Activated naive CD8-positive, alpha-beta T cell treated with anti-CD3 and anti-CD28 coated beads, Interleukin-2, amount 10 ng/mL, durations not matched to agents 7 days and 5 days (primary cell): ENCODE data around the gene TPGS1. TPM values are rescaled to one million over a fixed set of nuclear protein-coding genes. Genes with fewer than 3 reads are reported as not detected.

ENCODE experiments used
- ATAC-seq: fragments of 150-1000 bp; cut with Tn5 transposase; one replicate; pipeline ENCODE4 v1.10.0; 2021; ENCODE audit warnings: low read depth, moderate library complexity
- POLR2A ChIA-PET: fragments of 350-600 bp; sonication (Branson Sonifier 250); formaldehyde crosslinking; loops from one replicate; lab custom pipeline; 2021; ENCODE audit warnings: antibody characterized with exemption; lab: Charles Lee
- DNase-seq: peaks from one replicate; pipeline ENCODE4 v3.0.0; 2021
- H3K27ac Mint-ChIP-seq: one replicate; pipeline ENCODE4 v1.8.0; 2022; ENCODE audit warnings: mild to moderate bottlenecking, mixed read lengths
- H3K27me3 Mint-ChIP-seq: one replicate; pipeline ENCODE4 v1.8.0; 2022; ENCODE audit warnings: mild to moderate bottlenecking, moderate library complexity, mixed read lengths
- H3K36me3 Mint-ChIP-seq: one replicate; pipeline ENCODE4 v1.8.0; 2021; ENCODE audit warnings: mild to moderate bottlenecking, mixed read lengths
- H3K4me1 Mint-ChIP-seq: one replicate; pipeline ENCODE4 v1.8.0; 2021; ENCODE audit warnings: mixed read lengths
- H3K4me3 Mint-ChIP-seq: one replicate; pipeline ENCODE4 v1.8.0; 2022; ENCODE audit warnings: mild to moderate bottlenecking, moderate library complexity, mixed read lengths
- H3K9me3 Mint-ChIP-seq: one replicate; pipeline ENCODE4 v1.8.0; 2021; ENCODE audit warnings: mixed read lengths
- total RNA-seq, 2 experiments: library from RNA; stranded (reverse); gene quantifications; one replicate each; pipeline ENCODE4 v1.2.3, GENCODE V29; 2021

Gene TPGS1
- total RNA-seq, 2 experiments from 2014 or later, result 27.0 to 27.2 TPM

GRCh38 chr19:483332-484072, 23.8 kb upstream of the TPGS1 start:
- H3K4me3 Mint-ChIP-seq, result no peak overlapping the region
- peaks cover 4% of the 10 kb centered on the region for H3K27me3 Mint-ChIP-seq
- no peak for DNase-seq
- no peak for ATAC-seq
- no peak overlapping the region for H3K27ac Mint-ChIP-seq
- H3K4me1 Mint-ChIP-seq, result peaks cover 14% of the 10 kb centered on the region
- peaks cover 14% of the 10 kb centered on the region for H3K36me3 Mint-ChIP-seq
- POLR2A ChIA-PET, result no interaction called here
- peaks cover 19% of the 10 kb centered on the region for H3K9me3 Mint-ChIP-seq

- ATAC-seq (no peak), DNase-seq (no peak)
- Mint-ChIP-seq H3K27me3 (peaks cover 4% of the 10 kb centered on the region), H3K27ac (no peak overlapping the region), H3K36me3 (peaks cover 14% of the 10 kb centered on the region), H3K4me1 (peaks cover 14% of the 10 kb centered on the region), H3K4me3 (no peak overlapping the region), H3K9me3 (peaks cover 19% of the 10 kb centered on the region)
- POLR2A ChIA-PET, result no interaction called here
Observed at GRCh38 chr19:484494-484893, 22.8 kb upstream of the TPGS1 start.

GRCh38 chr19:485077-485476, 22.2 kb upstream of the TPGS1 start:
- POLR2A ChIA-PET, result no interaction called here
- H3K4me3 Mint-ChIP-seq, result no peak overlapping the region

GRCh38 chr19:485583-486236, 21.6 kb upstream of the TPGS1 start:
- peaks cover 7% of the 10 kb centered on the region for H3K36me3 Mint-ChIP-seq
- peaks cover 9% of the 10 kb centered on the region for H3K4me1 Mint-ChIP-seq
- H3K9me3 Mint-ChIP-seq, result peaks cover 10% of the 10 kb centered on the region
- DNase-seq (no peak), ATAC-seq (no peak)
- POLR2A ChIA-PET, result no interaction called here
- H3K27ac Mint-ChIP-seq, result no peak overlapping the region
- H3K4me3 Mint-ChIP-seq, result no peak overlapping the region
- peaks cover 4% of the 10 kb centered on the region for H3K27me3 Mint-ChIP-seq

More at GRCh38 chr19:485077-485476, 22.2 kb upstream of the TPGS1 start:
- DNase-seq (no peak), ATAC-seq (no peak)
- H3K27me3 Mint-ChIP-seq, result peaks cover 4% of the 10 kb centered on the region
- H3K36me3 Mint-ChIP-seq, result peaks cover 13% of the 10 kb centered on the region
- H3K9me3 Mint-ChIP-seq, result peaks cover 16% of the 10 kb centered on the region
- no peak overlapping the region for H3K27ac Mint-ChIP-seq
- peaks cover 14% of the 10 kb centered on the region for H3K4me1 Mint-ChIP-seq

GRCh38 chr19:488505-489417, 18.5 kb upstream of the TPGS1 start:
- POLR2A ChIA-PET, result interaction anchor here (0.7 to 2.7 kb wide), 6 partner anchors 16 to 44 kb away, joined by 3 to 32 read pairs (median 6); partner anchors contain the start of genes CDC34 and TPGS1
- peaks cover 2% of the 10 kb centered on the region for H3K36me3 Mint-ChIP-seq

GRCh38 chr19:489418-490196, 17.7 kb upstream of the TPGS1 start:
- no peaks in the 10 kb centered on the region for H3K9me3 Mint-ChIP-seq
- peaks cover 5% of the 10 kb centered on the region for H3K4me1 Mint-ChIP-seq
- DNase-seq, result no peak
- H3K36me3 Mint-ChIP-seq, result peaks cover 2% of the 10 kb centered on the region
- H3K27ac Mint-ChIP-seq, result peak overlapping the region; percentile 65
- peak; percentile 34 for ATAC-seq
- peak overlapping the region; percentile 81 for H3K4me3 Mint-ChIP-seq
- peaks cover 2% of the 10 kb centered on the region for H3K27me3 Mint-ChIP-seq
- POLR2A ChIA-PET, result interaction anchor here (0.7 to 2.7 kb wide), 7 partner anchors 15 to 44 kb away, joined by 3 to 32 read pairs (median 7); partner anchors contain the start of genes CDC34 and TPGS1

More at GRCh38 chr19:488505-489417, 18.5 kb upstream of the TPGS1 start:
- H3K9me3 Mint-ChIP-seq, result no peaks in the 10 kb centered on the region
- ATAC-seq (peak; percentile 87), DNase-seq (peak; percentile 98)
- H3K4me1 Mint-ChIP-seq, result peaks cover 5% of the 10 kb centered on the region
- H3K27ac Mint-ChIP-seq, result peak overlapping the region; percentile 74
- peak overlapping the region; percentile 81 for H3K4me3 Mint-ChIP-seq
- peaks cover 2% of the 10 kb centered on the region for H3K27me3 Mint-ChIP-seq

GRCh38 chr19:491146-491741, 16.1 kb upstream of the TPGS1 start:
- H3K27me3 Mint-ChIP-seq, result peaks cover 8% of the 10 kb centered on the region
- peaks cover 7% of the 10 kb centered on the region for H3K4me1 Mint-ChIP-seq
- H3K27ac Mint-ChIP-seq, result no peak overlapping the region
- POLR2A ChIA-PET, result interaction anchor here (1.2 to 1.9 kb wide), 2 partner anchors 16 to 19 kb away, joined by 5 to 7 read pairs; partner anchors contain the start of gene TPGS1
- H3K36me3 Mint-ChIP-seq, result peaks cover 2% of the 10 kb centered on the region
- no peaks in the 10 kb centered on the region for H3K9me3 Mint-ChIP-seq
- no peak for DNase-seq
- no peak for ATAC-seq
- H3K4me3 Mint-ChIP-seq, result no peak overlapping the region

GRCh38 chr19:492091-492531, 15.2 kb upstream of the TPGS1 start:
- POLR2A ChIA-PET, result no interaction called here
- peaks cover 7% of the 10 kb centered on the region for H3K4me1 Mint-ChIP-seq
- peaks cover 2% of the 10 kb centered on the region for H3K36me3 Mint-ChIP-seq
- no peak overlapping the region for H3K27ac Mint-ChIP-seq
- no peak for ATAC-seq
- no peak for DNase-seq
- peaks cover 8% of the 10 kb centered on the region for H3K27me3 Mint-ChIP-seq
- H3K4me3 Mint-ChIP-seq, result no peak overlapping the region
- no peaks in the 10 kb centered on the region for H3K9me3 Mint-ChIP-seq

GRCh38 chr19:493391-494170, 13.7 kb upstream of the TPGS1 start:
- H3K4me3 Mint-ChIP-seq, result no peak overlapping the region
- ATAC-seq, result no peak
- peaks cover 14% of the 10 kb centered on the region for H3K27me3 Mint-ChIP-seq
- H3K9me3 Mint-ChIP-seq, result no peaks in the 10 kb centered on the region
- no peak for DNase-seq
- POLR2A ChIA-PET, result interaction anchor here (1.0 kb wide), 1 partner anchor 17 kb away, joined by 3 read pairs; no protein-coding TSS in a partner anchor
- peaks cover 2% of the 10 kb centered on the region for H3K36me3 Mint-ChIP-seq
- H3K27ac Mint-ChIP-seq, result no peak overlapping the region
- H3K4me1 Mint-ChIP-seq, result peaks cover 4% of the 10 kb centered on the region

GRCh38 chr19:494171-495080, 12.9 kb upstream of the TPGS1 start:
- Mint-ChIP-seq H3K4me3 (no peak overlapping the region), H3K36me3 (peaks cover 2% of the 10 kb centered on the region), H3K27ac (no peak overlapping the region), H3K9me3 (no peaks in the 10 kb centered on the region), H3K4me1 (peaks cover 7% of the 10 kb centered on the region), H3K27me3 (peaks cover 21% of the 10 kb centered on the region)
- POLR2A ChIA-PET, result interaction anchor here (1.0 kb wide), 1 partner anchor 16 kb away, joined by 3 read pairs; no protein-coding TSS in a partner anchor
- no peak for DNase-seq
- no peak for ATAC-seq

GRCh38 chr19:495081-495401, 12.3 kb upstream of the TPGS1 start:
- H3K27ac Mint-ChIP-seq, result no peak overlapping the region
- POLR2A ChIA-PET, result interaction anchor here (1.0 to 1.1 kb wide), 2 partner anchors 12 to 15 kb away, joined by 4 to 9 read pairs; no protein-coding TSS in a partner anchor

More at GRCh38 chr19:495081-495401, 12.3 kb upstream of the TPGS1 start:
- Mint-ChIP-seq H3K27me3 (peaks cover 24% of the 10 kb centered on the region), H3K4me3 (no peak overlapping the region), H3K9me3 (no peaks in the 10 kb centered on the region), H3K4me1 (peaks cover 7% of the 10 kb centered on the region), H3K36me3 (peaks cover 2% of the 10 kb centered on the region)
- no peak for ATAC-seq
- no peak for DNase-seq
